ENCODE data around the gene CPT1C. TPM values are rescaled to one million over a fixed set of nuclear protein-coding genes. Genes with fewer than 3 reads are reported as not detected.

CPT1C gene
- total and polyA plus RNA-seq, 2 donors (not counting 3 experiments of a cell fraction or from before 2014, with no cell fraction given): 45.7 to 80.8 TPM

DNA sequence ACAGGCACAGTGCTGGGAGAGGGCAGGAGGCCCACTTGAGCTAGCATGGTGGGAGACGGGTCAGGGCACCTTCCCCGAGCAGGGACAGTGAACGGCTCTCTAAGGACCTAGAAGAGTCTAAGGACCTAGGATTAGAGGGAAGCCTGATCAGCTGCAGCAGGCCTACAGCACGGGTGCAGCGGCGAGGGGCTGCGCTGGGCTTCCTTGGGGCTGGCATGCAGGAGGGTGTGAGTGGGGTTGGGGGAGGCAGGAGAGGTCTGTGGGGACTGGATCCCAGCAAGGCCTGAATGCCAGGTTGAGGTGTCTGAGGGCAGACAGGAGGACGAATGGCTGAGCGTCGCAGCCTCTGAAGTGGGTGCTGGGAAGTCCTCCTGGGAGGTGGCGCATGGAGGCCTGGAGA lies 45.3 kb upstream of the CPT1C start:
- FAIRE-seq: no peak
- dilution Hi-C loops (cut with MboI; ENCODE audit: extremely low pct_ligation_motif_present, low sequenced_read_pairs): no loop called here
- no peaks in the 10 kb centered on the region for H4K20me1 ChIP-seq (replicated peaks; ENCODE audit: control insufficient read depth, extremely low read depth, insufficient read depth, low read length)

More for the DNA sequence above, 45.3 kb upstream of the CPT1C start:
- TF ChIP-seq MYC (IDR thresholded peaks at IDR 0.05; ENCODE audit: low read depth, low read length) (no peak), GATA2 (IDR thresholded peaks at IDR 0.05; ENCODE audit: insufficient read depth, insufficient read length, low read depth, low read length) (no peak), JUN (IDR thresholded peaks at IDR 0.05; ENCODE audit: borderline replicate concordance, insufficient read depth, insufficient read length, low read depth) (no peak), POLR2AphosphoS5 (IDR thresholded peaks at IDR 0.05; ENCODE audit: insufficient read depth, low read depth, low read length) (no peak), POLR2A (IDR thresholded peaks at IDR 0.05; ENCODE audit: low read depth, low read length) (no peak), EZH2 (IDR thresholded peaks at IDR 0.05; ENCODE audit: borderline replicate concordance, low read depth, low read length, severe bottlenecking) (no peak), FOS (IDR thresholded peaks at IDR 0.05; ENCODE audit: borderline replicate concordance, insufficient read depth, low read length) (no peak)
- TF ChIP-seq, protein P1, sequence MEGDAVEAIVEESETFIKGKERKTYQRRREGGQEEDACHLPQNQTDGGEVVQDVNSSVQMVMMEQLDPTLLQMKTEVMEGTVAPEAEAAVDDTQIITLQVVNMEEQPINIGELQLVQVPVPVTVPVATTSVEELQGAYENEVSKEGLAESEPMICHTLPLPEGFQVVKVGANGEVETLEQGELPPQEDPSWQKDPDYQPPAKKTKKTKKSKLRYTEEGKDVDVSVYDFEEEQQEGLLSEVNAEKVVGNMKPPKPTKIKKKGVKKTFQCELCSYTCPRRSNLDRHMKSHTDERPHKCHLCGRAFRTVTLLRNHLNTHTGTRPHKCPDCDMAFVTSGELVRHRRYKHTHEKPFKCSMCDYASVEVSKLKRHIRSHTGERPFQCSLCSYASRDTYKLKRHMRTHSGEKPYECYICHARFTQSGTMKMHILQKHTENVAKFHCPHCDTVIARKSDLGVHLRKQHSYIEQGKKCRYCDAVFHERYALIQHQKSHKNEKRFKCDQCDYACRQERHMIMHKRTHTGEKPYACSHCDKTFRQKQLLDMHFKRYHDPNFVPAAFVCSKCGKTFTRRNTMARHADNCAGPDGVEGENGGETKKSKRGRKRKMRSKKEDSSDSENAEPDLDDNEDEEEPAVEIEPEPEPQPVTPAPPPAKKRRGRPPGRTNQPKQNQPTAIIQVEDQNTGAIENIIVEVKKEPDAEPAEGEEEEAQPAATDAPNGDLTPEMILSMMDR (IDR thresholded peaks at IDR 0.05; ENCODE audit: extremely low read depth in 1 of 2, insufficient read depth in 1 of 2, low read depth in 1 of 2, low read length in 2 of 2): no peak
- TF ChIP-seq, protein P2, sequence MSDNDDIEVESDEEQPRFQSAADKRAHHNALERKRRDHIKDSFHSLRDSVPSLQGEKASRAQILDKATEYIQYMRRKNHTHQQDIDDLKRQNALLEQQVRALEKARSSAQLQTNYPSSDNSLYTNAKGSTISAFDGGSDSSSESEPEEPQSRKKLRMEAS (IDR thresholded peaks at IDR 0.05; ENCODE audit: insufficient read depth, insufficient read length): no peak
- Histone ChIP-seq H3K9me1 (replicated peaks; ENCODE audit: control insufficient read depth, extremely low read depth, insufficient read depth, low read length) (no peaks in the 10 kb centered on the region), H3K9me3 (replicated peaks; ENCODE audit: control insufficient read depth, insufficient read depth, low read length) (no peaks in the 10 kb centered on the region), H3K4me3 (replicated peaks in 1 of 3; ENCODE audit: insufficient read depth in 1 of 3, low read depth in 1 of 3, low read length in 3 of 3) (no peak overlapping the region), H3K9ac (replicated peaks; ENCODE audit: extremely low read depth, insufficient read depth, low read length) (no peak overlapping the region), H3K4me2 (ENCODE audit: insufficient read depth, low read length) (no peak overlapping the region), H3K27ac (ENCODE audit: insufficient read depth, low read depth, low read length) (no peak overlapping the region), H3K27me3 (ENCODE audit: control insufficient read depth in 2 of 2, insufficient read depth in 2 of 2, low read length in 2 of 2) (no peaks in the 10 kb centered on the region), H3K79me2 (ENCODE audit: control insufficient read depth, insufficient read depth, low read length) (peaks cover 47% of the 10 kb centered on the region), H3K36me3 (ENCODE audit: control insufficient read depth in 2 of 2, extremely low read depth in 1 of 2, insufficient read depth in 2 of 2, low read length in 2 of 2) (peaks cover 2 to 31% of the 10 kb centered on the region in 2 experiments), H3K4me1 (ENCODE audit: control insufficient read depth, extremely low read depth, insufficient read depth, low read length) (peaks cover 22% of the 10 kb centered on the region), H2AFZ (ENCODE audit: low read depth, low read length) (no peak overlapping the region)
- DNase-seq (ENCODE audit: low read depth, low spot score): no peak
- intact Hi-C loops (cut with micrococcal nuclease): no loop called here
- POLR2A ChIA-PET: no interaction called here
- BruUV-seq (replicated peaks): no TSS peak
- CTCF ChIA-PET: no interaction called here
